Chondrocyte (in vitro differentiated cells): Measurements from ENCODE around the gene TMEM45B. TPM values are rescaled to one million over a fixed set of nuclear protein-coding genes. Genes with fewer than 3 reads are reported as not detected.

Experiments
- DNase-seq: peaks from one replicate; pipeline ENCODE4 v3.0.0; 2021; ENCODE audit warnings: mixed read lengths, low spot score
- H3K27ac Mint-ChIP-seq: one replicate; pipeline ENCODE4 v1.8.0; 2021; ENCODE audit warnings: mild to moderate bottlenecking, moderate library complexity, mixed read lengths; ENCODE audit not compliant: unreplicated experiment
- H3K27me3 Mint-ChIP-seq: 2 replicates; pipeline ENCODE4 v1.8.0; 2021; ENCODE audit warnings: low read depth, mixed read lengths
- H3K36me3 Mint-ChIP-seq: 2 replicates; pipeline ENCODE4 v1.8.0; 2021; ENCODE audit warnings: low read depth, mixed read lengths
- H3K4me1 Mint-ChIP-seq: 2 replicates; pipeline ENCODE4 v1.8.0; 2021; ENCODE audit warnings: low read depth, mild to moderate bottlenecking, mixed read lengths
- H3K4me3 Mint-ChIP-seq: one replicate; pipeline ENCODE4 v1.8.0; 2021; ENCODE audit warnings: mild to moderate bottlenecking, moderate library complexity, mixed read lengths; ENCODE audit not compliant: unreplicated experiment
- H3K9me3 Mint-ChIP-seq: 2 replicates; pipeline ENCODE4 v1.8.0; 2021; ENCODE audit warnings: low read depth, mixed read lengths
- CTCF ChIP-seq: fragments of 200-600 bp; sonication (generic); IDR thresholded peaks from 2 replicates; pipeline ENCODE4 v1.5.0; 2021; ENCODE audit warnings: antibody characterized with exemption, mild to moderate bottlenecking, moderate library complexity
- total RNA-seq: library from RNA; stranded (reverse); gene quantifications from 3 replicates; pipeline ENCODE4 v1.2.1, GENCODE V29; 2021

Gene TMEM45B
- total RNA-seq, 1 donor from 2014 or later = not detected

DNA sequence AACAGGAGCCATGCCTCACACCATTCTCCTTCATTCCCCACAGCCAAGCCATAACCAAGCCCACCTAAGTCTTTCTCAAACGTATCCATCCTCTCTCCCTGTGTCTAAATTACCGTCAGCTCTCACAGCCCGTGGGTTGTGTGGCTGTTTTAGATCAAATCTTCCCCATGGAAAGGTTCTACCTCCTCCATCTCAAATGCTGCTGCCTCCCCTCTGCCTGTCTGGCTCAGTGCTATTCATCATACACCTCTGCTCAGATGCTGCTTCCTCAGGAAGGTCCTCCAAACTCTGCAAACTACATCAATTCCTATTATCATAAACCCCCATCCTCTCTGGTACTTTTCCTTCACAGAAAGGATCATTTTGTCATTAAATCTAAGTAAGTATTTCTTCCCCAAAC is 64.7 kb downstream of the TMEM45B start:
- peaks cover 49% of the 10 kb centered on the region for H3K36me3 Mint-ChIP-seq
- no peak for DNase-seq
- no peaks in the 10 kb centered on the region for H3K27me3 Mint-ChIP-seq
- H3K4me3 Mint-ChIP-seq = no peak overlapping the region
- TF ChIP-seq CTCF = no peak
- no peaks in the 10 kb centered on the region for H3K4me1 Mint-ChIP-seq
- H3K9me3 Mint-ChIP-seq = no peaks in the 10 kb centered on the region
- no peak overlapping the region for H3K27ac Mint-ChIP-seq

DNA sequence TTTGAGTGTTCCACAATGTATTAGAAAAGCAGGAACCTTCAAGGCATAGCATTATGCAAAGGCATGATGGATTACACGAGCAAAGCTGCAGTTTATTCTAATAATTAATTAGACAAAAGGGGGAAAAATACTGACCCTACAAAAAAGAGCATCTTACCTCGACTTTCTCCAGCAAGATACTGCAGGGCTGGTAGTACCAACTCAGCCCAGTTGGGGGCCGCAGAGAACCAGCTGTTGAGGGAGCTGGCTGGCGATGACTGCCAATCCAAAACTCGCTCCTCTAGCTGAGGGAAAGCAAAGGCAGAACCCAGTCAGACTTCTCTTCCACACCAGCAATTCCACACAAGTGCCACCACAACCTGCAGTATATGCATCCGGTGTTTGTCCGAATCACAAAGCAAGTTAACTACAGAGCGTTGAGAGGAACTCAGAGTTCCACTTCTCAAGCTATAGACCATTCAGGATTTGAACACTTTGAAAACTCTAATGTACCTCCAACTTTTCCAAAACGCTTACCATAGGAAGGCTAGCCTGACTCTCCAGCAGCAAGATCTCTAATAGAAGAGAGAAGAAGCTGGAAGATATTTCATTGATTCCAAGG is 66.0 kb downstream of the TMEM45B start:
- Mint-ChIP-seq H3K36me3 (peaks cover 55% of the 10 kb centered on the region), H3K4me3 (no peak overlapping the region), H3K9me3 (no peaks in the 10 kb centered on the region), H3K4me1 (no peaks in the 10 kb centered on the region), H3K27ac (no peak overlapping the region), H3K27me3 (no peaks in the 10 kb centered on the region)
- DNase-seq = no peak
- TF ChIP-seq CTCF = peak; percentile 72

DNA sequence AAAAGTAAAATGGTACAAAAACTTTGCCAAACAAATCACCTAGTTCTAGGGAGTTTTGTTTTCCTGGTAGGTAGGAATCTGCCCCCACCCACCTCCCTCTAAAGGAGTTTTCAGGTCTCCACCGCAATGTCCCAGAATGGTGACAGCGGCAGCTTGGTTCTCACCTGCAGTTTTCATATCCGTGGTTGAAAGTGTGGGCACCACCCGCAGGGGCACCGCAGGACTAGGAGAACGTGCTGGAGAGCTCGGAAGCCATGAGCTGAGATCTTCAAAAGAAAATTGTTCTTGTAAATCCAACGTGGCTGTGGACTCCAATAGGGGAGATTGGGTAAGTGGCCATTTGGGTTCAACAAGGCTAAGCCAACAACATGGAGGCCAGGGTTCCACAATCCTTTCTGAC is 68.9 kb downstream of the TMEM45B start:
- no peak for TF ChIP-seq CTCF

DNA sequence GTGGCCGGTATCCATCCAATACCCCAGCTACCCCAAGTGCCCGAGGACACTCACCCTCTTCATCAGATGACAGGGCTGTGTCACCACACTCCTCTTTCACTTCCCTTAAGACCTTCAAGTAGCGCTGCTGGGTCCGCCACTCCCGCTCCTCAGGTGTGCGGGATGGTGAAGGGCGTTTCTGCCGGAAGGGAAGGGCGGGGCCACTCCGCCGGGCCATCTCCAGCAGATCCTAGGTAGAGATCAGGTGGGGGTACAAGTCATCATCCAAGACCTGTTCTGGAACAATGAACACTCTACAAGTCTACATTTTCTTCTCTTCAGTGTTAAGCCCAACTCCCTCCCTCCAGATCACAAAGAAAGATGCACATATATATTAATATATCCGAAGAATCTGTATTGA is 69.7 kb downstream of the TMEM45B start:
- Mint-ChIP-seq H3K4me3 (no peak overlapping the region), H3K4me1 (no peaks in the 10 kb centered on the region), H3K27ac (no peak overlapping the region), H3K9me3 (no peaks in the 10 kb centered on the region), H3K36me3 (peaks cover 49% of the 10 kb centered on the region), H3K27me3 (no peaks in the 10 kb centered on the region)
- no peak for TF ChIP-seq CTCF
- no peak for DNase-seq

More for the DNA sequence above, 68.9 kb downstream of the TMEM45B start:
- Mint-ChIP-seq H3K4me3 (no peak overlapping the region), H3K27ac (no peak overlapping the region), H3K36me3 (peaks cover 52% of the 10 kb centered on the region), H3K9me3 (no peaks in the 10 kb centered on the region), H3K27me3 (no peaks in the 10 kb centered on the region), H3K4me1 (no peaks in the 10 kb centered on the region)
- DNase-seq = no peak

GRCh38 chr11:129888451-129888850 is 72.8 kb downstream of the TMEM45B start:
- Mint-ChIP-seq H3K4me1 (peaks cover 3% of the 10 kb centered on the region), H3K36me3 (peaks cover 41% of the 10 kb centered on the region), H3K27ac (no peak overlapping the region), H3K9me3 (no peaks in the 10 kb centered on the region), H3K27me3 (no peaks in the 10 kb centered on the region), H3K4me3 (no peak overlapping the region)
- DNase-seq = no peak
- no peak for TF ChIP-seq CTCF
